K562 (cell line): Measurements from ENCODE around the gene ITPK1. TPM values are rescaled to one million over a fixed set of nuclear protein-coding genes. Genes with fewer than 3 reads are reported as not detected.
A peak's percentile ranks its signal among the peaks of the same experiment; 100 is the strongest.

Experiments
- ATAC-seq: fragments of 200-7000 bp; cut with Tn5 transposase; 3 replicates; pipeline ENCODE4 v1.9.1; 2020; ENCODE audit warnings: moderate library complexity
- BruUV-seq: library from RNA; stranded (reverse); fragments of 400-500 nt; replicated peaks from 2 replicates; lab custom pipeline; 2021; lab: Mats Ljungman, UMichigan
- CTCF ChIA-PET: fragments of 300-600 bp; formaldehyde crosslinking; extraction: SDS; loops from one replicate; lab custom pipeline; 2021; ENCODE audit warnings: low intra/inter-chr PET ratio; lab: Yijun Ruan, JAX
- POLR2A ChIA-PET: fragments of 300-600, 350-650 bp; sonication (Branson Sonifier 250); formaldehyde crosslinking; extraction: SDS; loops from one replicate; lab custom pipeline; 2021; ENCODE audit warnings: antibody characterized with exemption, inconsistent platforms; lab: Yijun Ruan, JAX
- DNase-seq, 4 experiments: peaks; one replicate each; pipeline versions ENCODE4 v3.0.0 to v3.0.0-alpha.2; 2011 to 2018; ENCODE audit warnings: low spot score in 3 of 4, mixed read lengths in 3 of 4; ENCODE audit errors: extremely low read depth in 1 of 4
- FAIRE-seq: peaks from 2 replicates; lab custom pipeline; 2011; peaks lifted over from hg19 to GRCh38; lab: Jason Lieb, UNC
- H2AFZ ChIP-seq: 2 replicates; pipeline ENCODE4 v1.6.0; 2011; ENCODE audit warnings: low read depth, low read length, control low read depth, inconsistent platforms
- H3K27ac ChIP-seq: fragments of 200-600 bp; 3 replicates; pipeline ENCODE4 v1.8.0; 2011; ENCODE audit warnings: low read depth, mild to moderate bottlenecking, control low read depth, inconsistent platforms, low read length, moderate library complexity, mixed read lengths; ENCODE audit errors: extremely low read depth
- H3K27me3 ChIP-seq, 2 experiments: fragments of 300-600 bp in 1 of 2; 2 replicates in 1 of 2; 3 replicates in 1 of 2; pipeline versions ENCODE4 v1.6.0 to v1.8.0; 2011; ENCODE audit warnings: inconsistent platforms in 2 of 2, low read length in 2 of 2, mild to moderate bottlenecking in 1 of 2, mixed read lengths in 1 of 2, moderate library complexity in 1 of 2; ENCODE audit not compliant: control insufficient read depth in 2 of 2, insufficient read depth in 2 of 2
- H3K36me3 ChIP-seq: fragments of 300-600 bp; 3 replicates; pipeline ENCODE4 v1.8.0; 2011; ENCODE audit warnings: mild to moderate bottlenecking, low read length, inconsistent platforms; ENCODE audit not compliant: control insufficient read depth, insufficient read depth
- H3K4me1 ChIP-seq, 2 experiments: fragments of 200-600 bp in 1 of 2; replicated peaks in 1 of 2; 2 replicates in 1 of 2; 3 replicates in 1 of 2; pipeline versions ENCODE4 v1.5.1 to v1.8.0; 2011; ENCODE audit warnings: inconsistent platforms in 2 of 2, low read length in 2 of 2, mild to moderate bottlenecking in 1 of 2, mixed read lengths in 1 of 2, moderate library complexity in 1 of 2; ENCODE audit not compliant: control insufficient read depth in 2 of 2, insufficient read depth in 2 of 2
- H3K4me2 ChIP-seq: 2 replicates; pipeline ENCODE4 v1.6.1; 2011; ENCODE audit warnings: low read length, control low read depth, inconsistent platforms, mixed read lengths; ENCODE audit not compliant: insufficient read depth
- H3K4me3 ChIP-seq: fragments of 200-600 bp; sonication (generic), shearing (Covaris generic); 2 replicates; pipeline ENCODE4 v1.5.1; 2016; ENCODE audit warnings: control low read depth, inconsistent platforms
- H3K79me2 ChIP-seq: fragments of 200-600 bp; 3 replicates; pipeline ENCODE4 v1.8.0; 2011; ENCODE audit warnings: low read length, inconsistent platforms; ENCODE audit not compliant: control insufficient read depth, insufficient read depth
- H3K9ac ChIP-seq, 2 experiments: 2 replicates each; pipeline versions ENCODE4 v1.6.0 to v1.6.1; 2011; ENCODE audit warnings: low read depth in 2 of 2, low read length in 2 of 2, control low read depth in 1 of 2, inconsistent platforms in 1 of 2, mild to moderate bottlenecking in 1 of 2, mixed read lengths in 1 of 2; ENCODE audit not compliant: insufficient read depth in 1 of 2
- H3K9me1 ChIP-seq: one replicate; pipeline ENCODE4 v1.6.0; 2011; ENCODE audit warnings: inconsistent platforms, mild to moderate bottlenecking, low read length, moderate library complexity; ENCODE audit not compliant: control insufficient read depth, insufficient read depth
- H3K9me3 ChIP-seq: replicated peaks from 2 replicates; pipeline ENCODE4 v1.5.1; 2011; ENCODE audit warnings: low read depth, low read length, inconsistent platforms; ENCODE audit not compliant: control insufficient read depth, insufficient read depth
- H4K20me1 ChIP-seq: replicated peaks from 2 replicates; pipeline ENCODE4 v1.6.1; 2011; ENCODE audit warnings: low read length, inconsistent platforms, mixed read lengths; ENCODE audit not compliant: control insufficient read depth, insufficient read depth
- CBX1 ChIP-seq: sonication (generic); IDR thresholded peaks from 2 replicates; pipeline ENCODE4 v1.6.1; 2016; ENCODE audit warnings: antibody characterized with exemption, low read depth, mild to moderate bottlenecking
- CBX5 ChIP-seq: IDR thresholded peaks from 2 replicates; pipeline ENCODE4 v1.6.1; 2014; ENCODE audit warnings: low read depth, borderline replicate concordance
- PCBP2 ChIP-seq: fragments of 200-400 bp; formaldehyde crosslinking; IDR thresholded peaks from 2 replicates; pipeline ENCODE4 v1.6.1; 2018; ENCODE audit warnings: low read length, low read depth, mild to moderate bottlenecking, moderate library complexity; ENCODE audit not compliant: poor library complexity, severe bottlenecking
- SNIP1 ChIP-seq: fragments of 450-650 bp; IDR thresholded peaks from 2 replicates; pipeline ENCODE4 v1.7.1; 2017; ENCODE audit warnings: low read depth, mild to moderate bottlenecking
- ZFP36 ChIP-seq: fragments of 150-350 bp; IDR thresholded peaks from 2 replicates; pipeline ENCODE4 v1.6.1; 2018; ENCODE audit warnings: low read length, low read depth; ENCODE audit not compliant: partially characterized antibody
- WGBS: fragments of 100-300 bp; shearing (Covaris generic); methylation state at CpG from one replicate; pipeline ENCODE4 v1.1.6; 2016; ENCODE audit warnings: low coverage, mixed read lengths; ENCODE audit not compliant: insufficient coverage; ENCODE audit errors: missing lambda C conversion rate; 5-methylcytosine and 5-hydroxymethylcytosine counted together
- in situ Hi-C: fragments of 300-500 bp; cut with MboI; formaldehyde crosslinking; loops from 4 replicates; pipeline ENCODE4 v1.15.0; 2018; ENCODE audit warnings: inconsistent platforms, mixed read lengths
- intact Hi-C: fragments of 100-400 bp; cut with micrococcal nuclease; formaldehyde crosslinking; loops from 2 replicates; pipeline ENCODE4 v1.14.2; 2022
- polyA plus RNA-seq, 8 experiments: library from polyadenylated mRNA; depleted of rRNA in 4 of 8; stranded (reverse) in 5 of 8; unstranded in 3 of 8; fragments of >200 nt; fragmentation: Nextera tagmentation in 2 of 8; fragmentation: Illumina TruSeq in 1 of 8; extraction: Ambion mirVana in 2 of 8; extraction: Trizol in 1 of 8; gene quantifications; 2 replicates each; pipeline versions ENCODE4 v1.2.1 to v1.2.3, GENCODE V29; 2011 to 2014; ENCODE audit warnings: inconsistent platforms in 1 of 8, missing spikeins in 1 of 8
- total RNA-seq, 7 experiments: library from RNA; depleted of rRNA in 6 of 7; stranded (reverse); fragments of >200 nt in 6 of 7; fragmentation: Illumina TruSeq in 2 of 7; extraction: Trizol in 2 of 7; gene quantifications; 2 replicates each; pipeline versions ENCODE4 v1.2.1 to v1.2.3, GENCODE V29; 2011 to 2021; ENCODE audit warnings: low replicate concordance in 1 of 7
- TF ChIP-seq, protein P1 (sequence below): fragments of 450-650 bp; IDR thresholded peaks from 2 replicates; pipeline ENCODE4 v1.6.1; 2018; ENCODE audit warnings: mild to moderate bottlenecking, low read depth; ENCODE audit not compliant: partially characterized antibody
- TF ChIP-seq, protein P2 (sequence below): fragments of 450-650 bp; IDR thresholded peaks from 2 replicates; pipeline ENCODE4 v1.6.1; 2017; ENCODE audit warnings: mild to moderate bottlenecking, moderate library complexity
- TF ChIP-seq, protein P3 (sequence below), 2 experiments: fragments of 450-650 bp in 1 of 2; sonication (generic) in 1 of 2; formaldehyde crosslinking in 1 of 2; IDR thresholded peaks; 2 replicates each; pipeline versions ENCODE4 v1.7.1 to v1.9.0; 2016 to 2022; ENCODE audit warnings: inconsistent platforms in 1 of 2, mild to moderate bottlenecking in 1 of 2, missing genetic modification reagents in 1 of 2

Gene ITPK1
- total and polyA plus RNA-seq, 9 of the 15 experiments (the other 6 are each of a cell fraction or from before 2014, with no cell fraction given): 1.2 to 39.2 (median 23.0) TPM

DNA sequence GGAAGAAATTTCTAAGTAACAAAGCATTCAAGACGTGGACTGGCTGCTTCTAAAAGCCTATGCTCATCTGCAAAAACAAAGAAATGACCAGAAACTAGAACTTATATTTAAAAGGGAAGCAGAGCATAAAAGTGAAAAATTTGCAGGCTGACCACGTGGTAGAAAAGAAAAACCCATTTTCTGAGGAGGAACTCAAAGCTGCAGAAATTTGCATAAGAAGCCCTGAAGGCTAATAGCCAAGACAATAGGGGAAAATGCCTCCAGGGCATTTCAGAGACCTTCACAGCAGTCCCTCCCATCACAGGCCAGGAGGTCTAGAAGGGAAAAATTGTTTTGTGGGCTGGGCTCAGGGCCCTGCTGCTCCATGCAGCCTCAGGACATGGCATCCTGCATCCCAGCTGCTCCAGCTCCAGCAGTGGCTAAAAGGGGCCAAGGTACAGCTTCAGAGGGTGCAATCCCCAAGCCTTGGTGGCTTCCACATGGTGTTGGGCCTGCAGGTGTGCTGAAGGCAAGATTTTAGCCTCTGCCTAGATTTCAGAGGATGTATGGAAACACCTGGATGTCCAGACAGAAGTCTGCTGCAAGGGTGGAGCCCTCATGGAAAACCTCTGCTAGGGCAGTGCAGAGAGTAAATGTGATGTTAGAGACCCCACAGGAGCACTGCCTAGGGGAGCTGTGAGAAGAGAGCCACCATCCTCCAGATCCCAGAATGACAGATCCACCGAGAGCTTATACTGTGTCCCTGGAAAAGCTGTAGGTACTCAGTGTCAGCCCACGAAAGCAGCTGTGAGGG is 137.3 kb downstream of the ITPK1 start:
- no peak overlapping the region for H2AFZ ChIP-seq
- H3K9me1 ChIP-seq: no peaks in the 10 kb centered on the region
- ATAC-seq (no peak), FAIRE-seq (no peak), DNase-seq (no peak)
- ChIA-PET POLR2A (no interaction called here), CTCF (no interaction called here)
- no peak overlapping the region for H3K9ac ChIP-seq
- peaks cover 0 to 4% of the 10 kb centered on the region in 2 experiments; a peak in 1 of 5 replicates for H3K4me1 ChIP-seq
- H3K36me3 ChIP-seq: peaks cover 4% of the 10 kb centered on the region; the same call in 1 of the 3 replicates
- WGBS: 71% methylated on average over 4 of the region's 4 CpGs
- intact Hi-C loops (no loop called here), in situ Hi-C loops (no loop called here)
- H3K9me3 ChIP-seq: no peaks in the 10 kb centered on the region
- BruUV-seq: no TSS peak
- no peaks in the 10 kb centered on the region for H3K27me3 ChIP-seq
- H4K20me1 ChIP-seq: no peaks in the 10 kb centered on the region
- H3K79me2 ChIP-seq: no peaks in the 10 kb centered on the region
- no peak overlapping the region for H3K27ac ChIP-seq
- H3K4me2 ChIP-seq: no peak overlapping the region
- no peak overlapping the region for H3K4me3 ChIP-seq
- peak; percentile 88 for TF ChIP-seq CBX5
- peak; percentile 65 for TF ChIP-seq ZFP36
- TF ChIP-seq, protein P1, sequence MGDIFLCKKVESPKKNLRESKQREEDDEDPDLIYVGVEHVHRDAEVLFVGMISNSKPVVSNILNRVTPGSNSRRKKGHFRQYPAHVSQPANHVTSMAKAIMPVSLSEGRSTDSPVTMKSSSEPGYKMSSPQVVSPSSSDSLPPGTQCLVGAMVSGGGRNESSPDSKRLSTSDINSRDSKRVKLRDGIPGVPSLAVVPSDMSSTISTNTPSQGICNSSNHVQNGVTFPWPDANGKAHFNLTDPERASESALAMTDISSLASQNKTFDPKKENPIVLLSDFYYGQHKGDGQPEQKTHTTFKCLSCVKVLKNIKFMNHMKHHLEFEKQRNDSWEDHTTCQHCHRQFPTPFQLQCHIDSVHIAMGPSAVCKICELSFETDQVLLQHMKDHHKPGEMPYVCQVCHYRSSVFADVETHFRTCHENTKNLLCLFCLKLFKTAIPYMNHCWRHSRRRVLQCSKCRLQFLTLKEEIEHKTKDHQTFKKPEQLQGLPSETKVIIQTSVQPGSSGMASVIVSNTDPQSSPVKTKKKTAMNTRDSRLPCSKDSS: peak; percentile 66
- TF ChIP-seq, protein P2, sequence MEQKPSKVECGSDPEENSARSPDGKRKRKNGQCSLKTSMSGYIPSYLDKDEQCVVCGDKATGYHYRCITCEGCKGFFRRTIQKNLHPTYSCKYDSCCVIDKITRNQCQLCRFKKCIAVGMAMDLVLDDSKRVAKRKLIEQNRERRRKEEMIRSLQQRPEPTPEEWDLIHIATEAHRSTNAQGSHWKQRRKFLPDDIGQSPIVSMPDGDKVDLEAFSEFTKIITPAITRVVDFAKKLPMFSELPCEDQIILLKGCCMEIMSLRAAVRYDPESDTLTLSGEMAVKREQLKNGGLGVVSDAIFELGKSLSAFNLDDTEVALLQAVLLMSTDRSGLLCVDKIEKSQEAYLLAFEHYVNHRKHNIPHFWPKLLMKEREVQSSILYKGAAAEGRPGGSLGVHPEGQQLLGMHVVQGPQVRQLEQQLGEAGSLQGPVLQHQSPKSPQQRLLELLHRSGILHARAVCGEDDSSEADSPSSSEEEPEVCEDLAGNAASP: no peak
- TF ChIP-seq, protein P3, sequence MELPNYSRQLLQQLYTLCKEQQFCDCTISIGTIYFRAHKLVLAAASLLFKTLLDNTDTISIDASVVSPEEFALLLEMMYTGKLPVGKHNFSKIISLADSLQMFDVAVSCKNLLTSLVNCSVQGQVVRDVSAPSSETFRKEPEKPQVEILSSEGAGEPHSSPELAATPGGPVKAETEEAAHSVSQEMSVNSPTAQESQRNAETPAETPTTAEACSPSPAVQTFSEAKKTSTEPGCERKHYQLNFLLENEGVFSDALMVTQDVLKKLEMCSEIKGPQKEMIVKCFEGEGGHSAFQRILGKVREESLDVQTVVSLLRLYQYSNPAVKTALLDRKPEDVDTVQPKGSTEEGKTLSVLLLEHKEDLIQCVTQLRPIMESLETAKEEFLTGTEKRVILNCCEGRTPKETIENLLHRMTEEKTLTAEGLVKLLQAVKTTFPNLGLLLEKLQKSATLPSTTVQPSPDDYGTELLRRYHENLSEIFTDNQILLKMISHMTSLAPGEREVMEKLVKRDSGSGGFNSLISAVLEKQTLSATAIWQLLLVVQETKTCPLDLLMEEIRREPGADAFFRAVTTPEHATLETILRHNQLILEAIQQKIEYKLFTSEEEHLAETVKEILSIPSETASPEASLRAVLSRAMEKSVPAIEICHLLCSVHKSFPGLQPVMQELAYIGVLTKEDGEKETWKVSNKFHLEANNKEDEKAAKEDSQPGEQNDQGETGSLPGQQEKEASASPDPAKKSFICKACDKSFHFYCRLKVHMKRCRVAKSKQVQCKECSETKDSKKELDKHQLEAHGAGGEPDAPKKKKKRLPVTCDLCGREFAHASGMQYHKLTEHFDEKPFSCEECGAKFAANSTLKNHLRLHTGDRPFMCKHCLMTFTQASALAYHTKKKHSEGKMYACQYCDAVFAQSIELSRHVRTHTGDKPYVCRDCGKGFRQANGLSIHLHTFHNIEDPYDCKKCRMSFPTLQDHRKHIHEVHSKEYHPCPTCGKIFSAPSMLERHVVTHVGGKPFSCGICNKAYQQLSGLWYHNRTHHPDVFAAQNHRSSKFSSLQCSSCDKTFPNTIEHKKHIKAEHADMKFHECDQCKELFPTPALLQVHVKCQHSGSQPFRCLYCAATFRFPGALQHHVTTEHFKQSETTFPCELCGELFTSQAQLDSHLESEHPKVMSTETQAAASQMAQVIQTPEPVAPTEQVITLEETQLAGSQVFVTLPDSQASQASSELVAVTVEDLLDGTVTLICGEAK (IDR thresholded peaks at IDR 0.05): no peak
- TF ChIP-seq, protein P3 (CRISPR knock-in tag; IDR thresholded peaks at IDR 0.05): no peak
- no peak for TF ChIP-seq SNIP1
- TF ChIP-seq PCBP2: no peak
- peak; percentile 67; the same call in 1 of the 2 replicates for TF ChIP-seq CBX1
